Measurements from ENCODE around the gene CDH13. TPM values are rescaled to one million over a fixed set of nuclear protein-coding genes. Genes with fewer than 3 reads are reported as not detected.

Gene CDH13
- polyA plus RNA-seq, 1 donor: 49.6 TPM

DNA sequence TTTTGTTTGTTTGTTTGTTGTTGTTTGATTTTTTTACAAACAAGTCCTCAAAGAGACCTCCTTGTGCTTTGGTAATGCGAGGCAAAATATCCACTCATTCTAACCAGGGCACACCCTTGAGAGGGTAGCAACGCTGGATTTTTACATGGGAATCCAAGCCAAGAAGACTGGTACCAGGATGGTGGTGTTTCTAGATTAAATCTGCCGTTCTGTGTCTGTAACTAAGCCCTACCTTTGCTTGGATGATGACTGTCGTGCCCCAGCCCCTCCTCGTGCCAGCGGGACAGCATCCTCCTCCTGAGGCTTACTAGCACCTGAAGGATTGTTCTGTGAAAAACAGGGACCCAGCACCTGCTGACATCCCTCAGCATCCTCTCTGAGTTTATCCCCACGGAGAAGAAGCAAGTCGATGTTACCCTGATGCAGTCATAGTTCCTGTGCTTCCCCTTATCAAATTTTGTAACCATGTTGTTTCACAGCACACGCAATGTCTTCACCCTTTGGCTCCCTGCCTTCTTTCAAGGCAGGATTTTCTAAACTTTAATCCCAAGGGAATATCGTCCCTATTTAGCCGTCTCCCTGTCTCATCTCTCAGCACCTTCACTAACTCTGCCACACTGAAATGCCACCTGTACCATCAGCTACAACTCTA is 1175.9 kb downstream of the CDH13 start:
- DNase-seq (ENCODE audit: low read depth): no peak

DNA sequence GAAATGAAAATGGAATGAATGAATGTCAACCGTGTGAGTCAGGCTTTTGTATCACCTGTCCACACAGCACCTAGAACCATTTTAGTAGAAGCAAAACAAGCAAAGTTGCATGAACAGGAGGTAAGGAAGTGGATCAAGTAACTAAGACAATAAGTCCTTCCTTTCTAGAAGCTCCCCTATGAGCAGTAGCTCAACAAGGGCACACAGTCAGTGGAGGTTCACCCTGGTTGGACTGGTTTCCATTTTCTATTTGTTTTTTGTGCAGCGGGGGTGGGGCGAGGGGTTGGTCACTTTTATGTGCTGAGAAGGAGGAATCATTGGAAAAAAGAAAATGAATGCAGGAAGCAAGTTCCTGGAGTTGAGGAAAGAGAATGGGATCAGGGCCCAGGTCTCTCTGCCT is 1177.0 kb downstream of the CDH13 start:
- DNase-seq (ENCODE audit: low read depth): no peak

DNA sequence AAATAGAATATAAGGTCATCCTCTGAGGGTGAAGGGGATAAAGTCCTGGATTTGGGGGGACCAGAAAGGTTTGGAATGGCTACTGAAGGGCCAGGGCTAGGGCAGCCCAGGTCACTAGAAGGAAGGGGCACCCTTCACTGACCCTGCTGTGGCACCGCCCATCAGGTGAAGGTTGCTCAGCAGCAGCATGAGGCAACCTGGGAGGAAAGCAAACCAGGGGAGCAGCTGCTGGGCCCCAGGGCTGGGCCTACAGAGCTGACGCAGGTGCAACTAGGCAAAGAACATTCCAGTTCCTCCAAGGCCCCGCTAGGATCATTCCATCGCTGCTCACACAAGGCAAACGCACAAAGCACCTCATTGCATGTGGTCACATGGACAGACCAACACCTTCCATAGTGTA is 1177.6 kb downstream of the CDH13 start:
- no peak for DNase-seq (ENCODE audit: low read depth)

DNA sequence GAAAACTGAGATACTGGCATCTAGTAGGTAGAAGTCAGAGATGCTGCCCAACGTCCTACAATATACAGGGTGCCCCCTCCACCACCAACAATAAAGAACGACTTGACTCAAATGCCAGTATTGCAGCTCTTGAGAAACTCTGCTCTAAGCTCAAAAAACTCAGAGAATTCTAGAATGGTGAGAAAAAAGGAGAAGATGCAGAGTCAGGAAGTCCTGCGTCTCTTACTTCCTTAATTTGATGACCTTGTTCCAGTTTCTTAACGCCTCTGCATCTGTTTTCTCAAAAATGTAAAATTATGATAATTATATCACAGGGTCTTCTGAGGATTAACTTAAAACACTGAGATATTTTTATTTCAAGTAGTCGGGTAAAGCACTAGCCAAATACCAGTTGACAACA is 1179.3 kb downstream of the CDH13 start:
- DNase-seq (ENCODE audit: low read depth): no peak

DNA sequence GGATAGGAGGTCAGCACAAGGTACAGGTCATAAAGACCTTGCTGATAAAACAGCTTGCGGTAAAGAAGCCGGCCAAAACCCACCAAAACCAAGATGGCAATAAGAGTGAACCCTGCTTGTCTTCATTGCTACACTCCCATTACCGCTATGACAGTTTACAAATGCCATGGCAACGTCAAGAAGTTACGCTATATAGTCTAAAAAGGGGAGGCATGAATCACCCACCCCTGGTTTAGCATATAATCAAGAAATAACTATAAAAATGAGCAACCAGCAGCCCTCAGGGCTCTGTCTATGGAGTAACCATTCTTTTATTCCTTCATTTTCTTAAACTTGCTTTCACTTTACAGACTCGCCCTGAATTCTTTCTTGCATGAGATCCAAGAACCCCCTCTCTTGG is 1180.0 kb downstream of the CDH13 start:
- no peak for DNase-seq (ENCODE audit: low read depth)

- no peak for DNase-seq (ENCODE audit: low read depth)
Measured at GRCh38 chr16:83807327-83807709, 1180.5 kb downstream of the CDH13 start.

GRCh38 chr16:83807710-83808572 is 1181.2 kb downstream of the CDH13 start, which contains the start of gene HSBP1:
TSS of gene HSBP1 (plus strand) at chr16:83807978. CDS start at chr16:83808077, 99 bp downstream.
- peak; percentile 58 for DNase-seq (ENCODE audit: low read depth)

GRCh38 chr16:83808573-83809014 is 1181.8 kb downstream of the CDH13 start:
- DNase-seq (ENCODE audit: low read depth): no peak

- DNase-seq (ENCODE audit: low read depth): no peak
Measured at GRCh38 chr16:83809092-83809491, 1182.3 kb downstream of the CDH13 start.

DNA sequence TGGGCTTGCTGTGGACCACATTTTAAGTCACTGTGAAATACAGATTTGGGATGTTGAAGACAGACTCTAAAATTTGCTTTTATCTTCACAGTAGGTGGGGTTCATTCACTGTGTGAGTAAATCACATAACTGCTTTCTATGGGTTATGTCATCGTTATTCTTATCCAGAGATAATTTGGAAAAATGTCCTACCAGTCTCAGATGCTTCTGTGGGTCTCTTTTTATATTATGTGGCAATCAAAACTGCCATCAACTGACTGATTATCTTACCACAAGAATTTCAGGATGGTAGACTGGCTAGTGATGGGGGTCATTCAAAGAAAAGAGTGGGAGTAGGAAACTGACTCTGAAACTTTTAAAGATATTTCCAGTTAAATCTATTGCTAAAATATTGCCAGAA is 1184.1 kb downstream of the CDH13 start:
- no peak for DNase-seq (ENCODE audit: low read depth)

GRCh38 chr16:83813823-83814658 is 1187.3 kb downstream of the CDH13 start:
- no peak for DNase-seq (ENCODE audit: low read depth)

GRCh38 chr16:83814659-83814985 is 1187.9 kb downstream of the CDH13 start:
- no peak for DNase-seq (ENCODE audit: low read depth)

DNA sequence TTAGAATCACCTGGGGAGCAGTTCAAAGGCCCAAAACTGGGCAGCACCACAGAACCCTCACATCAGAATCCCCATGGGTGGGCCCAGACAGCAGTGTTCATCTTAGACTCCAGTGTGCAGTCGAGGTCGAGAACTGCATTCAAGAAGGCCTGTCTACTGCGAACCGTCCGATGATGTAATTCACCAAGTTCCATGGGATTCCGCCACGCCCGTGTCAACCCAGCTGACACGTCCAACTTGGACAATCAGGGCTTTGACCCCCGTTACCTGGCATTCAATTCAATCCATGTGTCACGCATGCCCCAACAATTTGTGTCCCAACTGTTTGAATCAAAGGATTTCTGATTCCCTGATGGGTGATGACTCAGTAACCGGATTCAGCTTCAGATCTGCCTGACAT is 1190.3 kb downstream of the CDH13 start:
- DNase-seq (ENCODE audit: low read depth): no peak

DNA sequence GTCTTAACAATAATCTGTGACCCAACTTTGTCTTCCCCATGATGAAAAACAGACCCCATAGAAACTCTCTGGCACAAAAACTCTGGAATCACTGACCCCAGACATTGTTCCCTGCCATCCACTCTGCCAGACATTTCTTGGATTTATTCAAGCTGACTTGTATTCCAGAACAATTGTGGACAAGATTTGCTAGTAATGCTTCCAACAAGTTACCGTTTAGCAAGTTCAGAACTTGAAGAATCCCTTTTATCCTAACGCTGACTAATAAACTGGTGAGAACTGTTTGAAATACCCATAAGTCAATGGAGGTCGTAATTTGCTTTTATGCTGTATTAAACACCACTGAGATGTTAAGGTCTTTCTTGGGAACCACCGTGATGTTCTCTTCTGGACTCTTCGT is 1191.5 kb downstream of the CDH13 start:
- DNase-seq (ENCODE audit: low read depth): no peak

DNA sequence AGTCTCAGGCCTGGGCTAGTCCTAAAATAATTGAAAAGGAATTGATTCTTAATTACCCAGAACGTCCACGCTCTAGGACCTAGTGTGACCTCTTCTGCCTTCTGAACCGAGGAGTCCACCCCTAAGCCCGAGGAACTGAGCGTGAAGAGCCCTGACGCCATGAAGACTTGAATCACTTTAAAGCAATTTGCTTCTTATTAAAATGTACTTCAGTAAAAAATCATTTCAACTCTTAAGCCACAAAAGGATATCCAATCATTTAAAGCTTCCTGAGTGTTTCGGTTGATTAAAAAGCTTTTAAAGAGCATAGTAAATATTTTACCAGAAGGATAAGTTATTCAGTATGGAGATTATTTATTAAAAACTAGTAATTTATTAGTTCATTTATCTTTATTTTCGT is 1192.6 kb downstream of the CDH13 start:
- no peak for DNase-seq (ENCODE audit: low read depth)

DNA sequence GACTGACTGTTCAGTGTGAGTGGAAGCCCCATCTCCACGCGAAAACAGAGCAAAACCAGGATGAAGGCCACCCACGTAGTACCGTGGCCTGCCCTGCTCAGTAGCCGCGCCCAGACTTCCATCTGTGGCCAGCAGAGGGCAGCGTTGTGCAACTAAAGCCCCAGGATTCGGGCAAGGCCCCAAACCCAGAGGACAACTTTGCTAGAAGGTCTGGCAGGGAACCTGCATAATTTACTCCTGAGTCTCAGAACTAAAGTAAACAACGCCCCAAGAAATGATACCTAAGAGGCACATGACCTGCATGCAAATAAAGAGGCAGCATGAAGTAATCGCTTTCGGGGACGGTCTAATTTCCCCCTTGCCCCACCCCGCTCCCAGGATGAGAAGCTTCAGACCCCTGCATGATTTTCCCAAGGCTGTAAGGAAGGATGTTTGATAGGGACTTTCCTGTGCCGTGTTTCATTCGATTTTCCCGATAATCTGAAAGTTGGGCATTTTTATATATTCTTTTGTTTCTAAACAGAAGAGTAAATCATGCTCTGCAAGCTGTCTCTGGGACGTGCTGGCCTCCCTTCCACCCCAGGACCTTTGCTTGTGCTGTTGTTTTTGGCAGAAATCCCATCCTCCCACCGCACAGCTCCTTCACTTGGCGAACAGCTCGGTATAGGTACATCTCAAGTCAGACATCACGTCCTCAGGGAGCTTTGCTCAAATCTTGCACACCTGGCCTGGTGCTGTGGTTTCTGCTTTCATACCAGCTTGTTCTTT is 1199.6 kb downstream of the CDH13 start:
- no peak for DNase-seq (ENCODE audit: low read depth)

GRCh38 chr16:83830091-83830768 is 1203.5 kb downstream of the CDH13 start:
- DNase-seq (ENCODE audit: low read depth): no peak

DNA sequence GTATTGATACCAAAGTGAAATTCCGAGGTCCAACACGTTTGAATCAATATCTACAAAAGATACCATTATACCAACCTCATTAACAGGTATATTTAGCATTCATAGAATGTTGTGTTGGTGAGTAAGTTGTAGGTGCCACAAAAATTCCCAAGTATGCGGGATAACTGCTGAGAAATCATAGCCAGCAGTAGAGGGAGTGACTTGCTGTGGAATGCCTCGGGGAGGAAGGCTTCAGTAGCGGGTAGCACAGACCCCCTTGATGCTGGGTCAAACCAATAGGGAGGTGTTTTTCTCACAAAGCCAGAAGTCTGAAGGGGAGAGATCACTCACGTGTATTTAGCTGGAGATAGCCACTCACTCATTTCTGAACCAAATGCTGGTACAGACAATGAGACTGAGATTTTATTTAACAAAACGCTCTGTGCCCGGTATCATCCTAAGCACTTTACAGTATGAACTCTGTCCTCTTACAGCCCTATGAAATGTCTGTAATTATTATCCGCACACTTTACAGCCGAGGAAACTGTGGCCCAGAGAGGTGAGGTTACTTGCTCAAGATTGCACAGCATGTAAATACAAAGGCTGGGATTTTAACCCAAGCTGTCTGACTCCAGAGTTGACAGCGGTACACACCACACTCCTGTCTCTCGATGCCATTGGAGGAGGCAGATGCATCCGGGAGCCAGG is 1204.1 kb downstream of the CDH13 start:
- DNase-seq (ENCODE audit: low read depth): no peak

DNA sequence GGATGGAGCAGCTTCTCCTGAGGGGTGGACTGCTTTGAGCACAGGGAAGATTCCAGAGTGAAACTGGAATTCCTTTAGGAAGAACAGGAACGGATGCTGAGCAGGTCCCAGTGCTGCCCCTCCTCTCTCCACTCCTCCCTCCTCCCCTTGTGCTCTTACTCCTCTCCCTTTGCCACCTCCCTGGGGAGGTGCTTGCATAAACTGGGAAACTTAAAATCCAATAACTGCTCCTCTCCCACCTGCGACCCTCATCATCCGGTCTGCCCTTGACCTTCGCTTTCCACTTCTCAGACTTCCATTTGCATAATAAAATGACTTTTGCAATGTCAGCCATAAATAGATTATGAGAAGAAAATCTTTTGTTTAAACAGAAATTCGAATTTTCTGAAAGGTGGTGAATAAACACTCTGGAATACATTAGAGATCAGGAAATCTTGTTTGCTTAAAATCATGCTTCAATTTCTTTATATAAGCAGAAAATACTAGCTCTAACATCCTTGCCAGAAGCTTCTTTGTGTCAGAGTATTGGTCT is 1204.8 kb downstream of the CDH13 start:
- DNase-seq (ENCODE audit: low read depth): no peak

DNA sequence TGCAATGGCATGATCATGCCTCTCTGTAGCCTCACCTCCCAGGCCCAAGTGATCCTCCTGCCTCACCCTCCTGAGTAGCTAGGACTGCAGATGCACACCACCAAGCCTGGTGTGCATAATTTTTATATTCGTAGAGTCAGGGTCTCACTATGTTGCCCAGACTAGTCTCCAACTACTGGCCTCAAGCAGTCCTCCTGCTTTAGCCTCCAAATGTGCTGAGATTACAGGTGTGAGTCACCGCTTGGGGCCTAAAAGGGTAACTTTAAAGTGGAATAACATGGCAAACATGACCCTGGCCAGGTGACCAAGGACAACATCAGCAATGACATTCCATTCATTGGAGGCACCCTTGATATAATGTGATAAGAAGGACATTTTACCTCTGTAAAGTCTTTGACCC is 1207.2 kb downstream of the CDH13 start:
- no peak for DNase-seq (ENCODE audit: low read depth)

Data from forelimb muscle (tissue), 1 donor.